Subcutaneous abdominal adipose tissue (tissue), 5 donors: Measurements from ENCODE around the gene GALNT7.

Source experiments
- H3K27ac ChIP-seq: one replicate; pipeline ENCODE4 v1.7.0; 2013; ENCODE audit warnings: low read depth, mild to moderate bottlenecking, inconsistent platforms, low read length, moderate library complexity
- H3K27me3 ChIP-seq, 5 donors: one replicate each; pipeline ENCODE4 v1.7.0; 2013; ENCODE audit warnings: low read length in 5 of 5, inconsistent platforms in 1 of 5; ENCODE audit not compliant: control insufficient read depth in 5 of 5, insufficient read depth in 4 of 5
- H3K36me3 ChIP-seq, 5 donors: one replicate each; pipeline ENCODE4 v1.7.0; 2013; ENCODE audit warnings: low read length in 5 of 5; ENCODE audit not compliant: control insufficient read depth in 5 of 5, insufficient read depth in 5 of 5
- H3K4me1 ChIP-seq, 5 donors: one replicate each; pipeline ENCODE4 v1.7.0; 2013; ENCODE audit warnings: low read length in 5 of 5, mild to moderate bottlenecking in 3 of 5, moderate library complexity in 1 of 5; ENCODE audit not compliant: control insufficient read depth in 5 of 5, insufficient read depth in 5 of 5
- H3K4me3 ChIP-seq, 5 donors: one replicate each; pipeline ENCODE4 v1.7.0; 2013; ENCODE audit warnings: low read length in 5 of 5, low read depth in 1 of 5
- H3K9ac ChIP-seq, 5 donors: one replicate each; pipeline ENCODE4 v1.7.0; 2013; ENCODE audit warnings: low read length in 5 of 5, mild to moderate bottlenecking in 4 of 5, moderate library complexity in 3 of 5
- H3K9me3 ChIP-seq, 5 donors: one replicate each; pipeline ENCODE4 v1.7.0; 2013; ENCODE audit warnings: low read length in 5 of 5; ENCODE audit not compliant: control insufficient read depth in 5 of 5
- donor health status: healthy.
- donor health status: healthy.
- donor health status: healthy.
- donor health status: healthy.
- donor health status: healthy.

Gene GALNT7

GRCh38 chr4:173346074-173346473 is 177.5 kb downstream of the GALNT7 start:
- H3K36me3 ChIP-seq, result no peaks in the 10 kb centered on the region
- H3K27ac ChIP-seq, result no peak overlapping the region
- no peaks in the 10 kb centered on the region for H3K27me3 ChIP-seq
- H3K4me1 ChIP-seq, result peaks cover 0 to 4% (median 0%) of the 10 kb centered on the region in 5 donors
- no peak overlapping the region for H3K4me3 ChIP-seq
- no peak overlapping the region for H3K9ac ChIP-seq
- no peaks in the 10 kb centered on the region for H3K9me3 ChIP-seq

GRCh38 chr4:173347467-173347866 is 178.9 kb downstream of the GALNT7 start:
- no peak overlapping the region for H3K9ac ChIP-seq
- H3K36me3 ChIP-seq, result no peaks in the 10 kb centered on the region
- H3K9me3 ChIP-seq, result no peaks in the 10 kb centered on the region
- H3K4me3 ChIP-seq, result no peak overlapping the region
- H3K4me1 ChIP-seq, result peaks cover 0 to 4% (median 0%) of the 10 kb centered on the region in 5 donors
- no peak overlapping the region for H3K27ac ChIP-seq
- H3K27me3 ChIP-seq, result no peaks in the 10 kb centered on the region

GRCh38 chr4:173357939-173358338 is 189.3 kb downstream of the GALNT7 start:
- H3K27me3 ChIP-seq, result no peaks in the 10 kb centered on the region
- no peak overlapping the region for H3K9ac ChIP-seq
- no peak overlapping the region for H3K27ac ChIP-seq
- H3K4me1 ChIP-seq, result no peaks in the 10 kb centered on the region
- H3K9me3 ChIP-seq, result no peaks in the 10 kb centered on the region
- H3K36me3 ChIP-seq, result no peaks in the 10 kb centered on the region
- H3K4me3 ChIP-seq, result no peak overlapping the region

GRCh38 chr4:173360587-173361221 is 192.1 kb downstream of the GALNT7 start:
- no peaks in the 10 kb centered on the region for H3K36me3 ChIP-seq
- H3K4me3 ChIP-seq, result no peak overlapping the region
- H3K9me3 ChIP-seq, result no peaks in the 10 kb centered on the region
- no peaks in the 10 kb centered on the region for H3K4me1 ChIP-seq
- no peaks in the 10 kb centered on the region for H3K27me3 ChIP-seq
- H3K27ac ChIP-seq, result no peak overlapping the region
- no peak overlapping the region for H3K9ac ChIP-seq

- no peak overlapping the region for H3K9ac ChIP-seq
- H3K9me3 ChIP-seq, result no peaks in the 10 kb centered on the region
- H3K4me3 ChIP-seq, result no peak overlapping the region
- H3K27ac ChIP-seq, result no peak overlapping the region
- no peaks in the 10 kb centered on the region for H3K27me3 ChIP-seq
- H3K4me1 ChIP-seq, result no peaks in the 10 kb centered on the region
- H3K36me3 ChIP-seq, result no peaks in the 10 kb centered on the region
Observed at GRCh38 chr4:173362666-173363065, 194.1 kb downstream of the GALNT7 start.

GRCh38 chr4:173365359-173365996 is 196.9 kb downstream of the GALNT7 start:
- no peaks in the 10 kb centered on the region for H3K9me3 ChIP-seq
- no peaks in the 10 kb centered on the region for H3K27me3 ChIP-seq
- no peaks in the 10 kb centered on the region for H3K36me3 ChIP-seq
- H3K27ac ChIP-seq, result no peak overlapping the region
- H3K4me3 ChIP-seq, result no peak overlapping the region
- H3K9ac ChIP-seq, result no peak overlapping the region
- peaks cover 2 to 6% (median 5%) of the 10 kb centered on the region in 5 donors for H3K4me1 ChIP-seq

- Histone ChIP-seq H3K36me3 (no peaks in the 10 kb centered on the region), H3K27me3 (no peaks in the 10 kb centered on the region), H3K4me3 (no peak overlapping the region), H3K4me1 (peaks cover 2 to 14% (median 11%) of the 10 kb centered on the region in 5 donors), H3K27ac (no peak overlapping the region), H3K9ac (no peak overlapping the region), H3K9me3 (no peaks in the 10 kb centered on the region)
Observed at GRCh38 chr4:173367285-173367684, 198.7 kb downstream of the GALNT7 start.

GRCh38 chr4:173367946-173368345 is 199.3 kb downstream of the GALNT7 start:
- H3K9me3 ChIP-seq, result no peaks in the 10 kb centered on the region
- no peaks in the 10 kb centered on the region for H3K36me3 ChIP-seq
- no peak overlapping the region for H3K4me3 ChIP-seq
- H3K9ac ChIP-seq, result no peak overlapping the region
- H3K27ac ChIP-seq, result no peak overlapping the region
- H3K27me3 ChIP-seq, result no peaks in the 10 kb centered on the region
- H3K4me1 ChIP-seq, result peaks cover 2 to 19% (median 15%) of the 10 kb centered on the region in 5 donors

- H3K9me3 ChIP-seq, result no peaks in the 10 kb centered on the region
- H3K27me3 ChIP-seq, result no peaks in the 10 kb centered on the region
- no peaks in the 10 kb centered on the region for H3K36me3 ChIP-seq
Observed at GRCh38 chr4:173370130-173370476, 201.5 kb downstream of the GALNT7 start.

GRCh38 chr4:173370477-173371291 is 202.1 kb downstream of the GALNT7 start, which contains the start of gene SAP30:
TSS of gene SAP30 (plus strand) at chr4:173370954. CDS start at chr4:173371183, 229 bp downstream.
- Histone ChIP-seq H3K9me3 (no peaks in the 10 kb centered on the region), H3K27ac (peak within 1 kb of the TSS; percentile 95), H3K4me1 (peaks cover 2 to 20% (median 15%) of the 10 kb centered on the region in 5 donors), H3K27me3 (no peaks in the 10 kb centered on the region), H3K4me3 (peak within 1 kb of the TSS; percentile 78 to 98 (median 96)), H3K36me3 (no peaks in the 10 kb centered on the region), H3K9ac (peak within 1 kb of the TSS; percentile 79 to 98 (median 86))

More at GRCh38 chr4:173370130-173370476, 201.5 kb downstream of the GALNT7 start:
- Histone ChIP-seq H3K4me3 (peak overlapping the region; percentile 78 to 98 (median 95)), H3K27ac (peak overlapping the region; percentile 95), H3K9ac (peak overlapping the region; percentile 79 to 98 (median 86)), H3K4me1 (peaks cover 2 to 20% (median 15%) of the 10 kb centered on the region in 5 donors)
